PC-9 (cell line): ENCODE measurements around the gene SERPINA10. TPM values are rescaled to one million over a fixed set of nuclear protein-coding genes. Genes with fewer than 3 reads are reported as not detected.

Source experiments
- BruUV-seq: library from RNA; stranded (reverse); fragments of 400-500 nt; replicated peaks from 2 replicates; lab custom pipeline; 2021; lab: Mats Ljungman, UMichigan
- CTCF ChIA-PET: fragments of 300-600 bp; sonication (Branson Sonifier 250); formaldehyde crosslinking; loops from one replicate; lab custom pipeline; 2022; ENCODE audit warnings: antibody characterized with exemption; lab: Charles Lee
- POLR2A ChIA-PET: fragments of 300-600 bp; sonication (Branson Sonifier 250); formaldehyde crosslinking; loops from one replicate; lab custom pipeline; 2022; ENCODE audit warnings: antibody characterized with exemption; ENCODE audit not compliant: unreplicated experiment; lab: Charles Lee
- DNase-seq, 2 experiments: peaks; one replicate each; pipeline versions ENCODE4 v3.0.0 to v3.0.0-alpha.2; 2015 to 2022; ENCODE audit warnings: mixed read lengths in 1 of 2
- H2AFZ ChIP-seq: fragments of 200-600 bp; sonication (generic); 2 replicates; pipeline ENCODE4 v1.8.1; 2017; ENCODE audit warnings: antibody characterized with exemption
- H3F3A ChIP-seq: fragments of 200-600 bp; sonication (generic); 2 replicates; pipeline ENCODE4 v1.8.1; 2017; ENCODE audit warnings: antibody characterized with exemption, mild to moderate bottlenecking, low read depth; ENCODE audit not compliant: insufficient read depth
- H3K27ac ChIP-seq: fragments of 200-600 bp; sonication (generic); 2 replicates; pipeline ENCODE4 v1.6.1; 2016; ENCODE audit warnings: mixed run types
- H3K27me3 ChIP-seq: fragments of 200-600 bp; sonication (generic); 2 replicates; pipeline ENCODE4 v1.6.1; 2016; ENCODE audit warnings: low read depth, mixed run types; ENCODE audit not compliant: insufficient read depth
- H3K36me3 ChIP-seq: fragments of 200-600 bp; sonication (generic); 2 replicates; pipeline ENCODE4 v1.6.1; 2016; ENCODE audit warnings: low read depth, mixed run types
- H3K4me1 ChIP-seq: fragments of 200-600 bp; sonication (generic); replicated peaks from 2 replicates; pipeline ENCODE4 v1.6.1; 2016; ENCODE audit warnings: mixed run types; ENCODE audit not compliant: insufficient read depth
- H3K4me2 ChIP-seq: fragments of 200-600 bp; sonication (generic); 2 replicates; pipeline ENCODE4 v1.6.1; 2017; ENCODE audit warnings: mixed run types
- H3K4me3 ChIP-seq: fragments of 200-600 bp; sonication (generic); 2 replicates; pipeline ENCODE4 v1.6.1; 2016; ENCODE audit warnings: mixed run types
- H3K79me2 ChIP-seq: fragments of 200-600 bp; sonication (generic); 2 replicates; pipeline ENCODE4 v1.6.1; 2017; ENCODE audit warnings: low read depth, mixed run types
- H3K9me2 ChIP-seq: fragments of 200-600 bp; sonication (generic); 2 replicates; pipeline ENCODE4 v1.8.1; 2017; ENCODE audit warnings: mild to moderate bottlenecking; ENCODE audit not compliant: insufficient read depth
- H3K9me3 ChIP-seq: fragments of 200-600 bp; sonication (generic); 2 replicates; pipeline ENCODE4 v1.8.1; 2016; ENCODE audit warnings: low read depth; ENCODE audit not compliant: insufficient read depth
- H4K20me1 ChIP-seq: fragments of 200-600 bp; sonication (generic); 2 replicates; pipeline ENCODE4 v1.8.1; 2017; ENCODE audit not compliant: insufficient read depth
- CTCF ChIP-seq: fragments of 200-600 bp; sonication (generic); conservative IDR thresholded peaks from 2 replicates; pipeline ENCODE4 v1.6.1; 2017; ENCODE audit warnings: mixed run types, antibody characterized with exemption, mild to moderate bottlenecking, moderate library complexity
- EZH2 ChIP-seq: fragments of 200-600 bp; sonication (generic); IDR thresholded peaks from 2 replicates; pipeline ENCODE4 v1.8.0; 2017; ENCODE audit warnings: antibody characterized with exemption, low read depth
- intact Hi-C: fragments of 100-400 bp; cut with micrococcal nuclease; formaldehyde crosslinking; loops from one replicate; pipeline ENCODE4 v1.10.0; 2022; ENCODE audit not compliant: unreplicated experiment
- total RNA-seq: library from RNA; stranded (reverse); gene quantifications from 2 replicates; pipeline ENCODE4 v1.2.3, GENCODE V29; 2021

SERPINA10 gene
- total RNA-seq, 1 experiment from 2014 or later: not detected

GRCh38 chr14:94334872-94335271 is 41.8 kb upstream of the SERPINA10 start:
- H3K27ac ChIP-seq: no peak overlapping the region
- CTCF ChIA-PET: no interaction called here

GRCh38 chr14:94332587-94332986 is 39.5 kb upstream of the SERPINA10 start:
- ChIA-PET POLR2A (no interaction called here), CTCF (no interaction called here)
- H3K36me3 ChIP-seq: no peaks in the 10 kb centered on the region
- no peaks in the 10 kb centered on the region for H3K79me2 ChIP-seq
- no peak overlapping the region for H3K27ac ChIP-seq
- no peaks in the 10 kb centered on the region for H3F3A ChIP-seq
- BruUV-seq: no TSS peak
- H3K9me3 ChIP-seq: no peaks in the 10 kb centered on the region
- H3K9me2 ChIP-seq: no peaks in the 10 kb centered on the region
- no peak overlapping the region for H3K4me2 ChIP-seq
- intact Hi-C loops: no loop called here
- no peak overlapping the region for H3K4me3 ChIP-seq
- H3K4me1 ChIP-seq: no peaks in the 10 kb centered on the region
- TF ChIP-seq EZH2 (no peak), CTCF (no peak)
- H3K27me3 ChIP-seq: no peaks in the 10 kb centered on the region
- DNase-seq: no peak
- H4K20me1 ChIP-seq: no peaks in the 10 kb centered on the region
- no peak overlapping the region for H2AFZ ChIP-seq

More at GRCh38 chr14:94334872-94335271, 41.8 kb upstream of the SERPINA10 start:
- Histone ChIP-seq H3K4me2 (no peak overlapping the region), H4K20me1 (no peaks in the 10 kb centered on the region), H3K9me3 (no peaks in the 10 kb centered on the region), H3K27me3 (no peaks in the 10 kb centered on the region), H2AFZ (no peak overlapping the region), H3K9me2 (no peaks in the 10 kb centered on the region), H3K4me3 (no peak overlapping the region), H3K79me2 (no peaks in the 10 kb centered on the region), H3K36me3 (no peaks in the 10 kb centered on the region), H3F3A (no peaks in the 10 kb centered on the region), H3K4me1 (no peaks in the 10 kb centered on the region)
- BruUV-seq: no TSS peak
- TF ChIP-seq CTCF: no peak
- TF ChIP-seq EZH2: no peak
- intact Hi-C loops: no loop called here
- POLR2A ChIA-PET: no interaction called here
- DNase-seq: no peak

- no peak for DNase-seq
- H3K9me3 ChIP-seq: no peaks in the 10 kb centered on the region
- no peak overlapping the region for H3K4me2 ChIP-seq
- H3F3A ChIP-seq: no peaks in the 10 kb centered on the region
- H3K27ac ChIP-seq: no peak overlapping the region
- H3K4me3 ChIP-seq: no peak overlapping the region
- H3K4me1 ChIP-seq: no peaks in the 10 kb centered on the region
- no peaks in the 10 kb centered on the region for H3K36me3 ChIP-seq
- no peaks in the 10 kb centered on the region for H4K20me1 ChIP-seq
- H3K79me2 ChIP-seq: no peaks in the 10 kb centered on the region
- no peaks in the 10 kb centered on the region for H3K27me3 ChIP-seq
- ChIA-PET POLR2A (no interaction called here), CTCF (no interaction called here)
- BruUV-seq: no TSS peak
- H3K9me2 ChIP-seq: no peaks in the 10 kb centered on the region
- TF ChIP-seq CTCF (no peak), EZH2 (no peak)
- H2AFZ ChIP-seq: no peak overlapping the region
- intact Hi-C loops: no loop called here
Observed at GRCh38 chr14:94332063-94332583, 39.1 kb upstream of the SERPINA10 start.
